Neural cell (in vitro differentiated cells): ENCODE results near the gene SYNPO2. TPM values are rescaled to one million over a fixed set of nuclear protein-coding genes. Genes with fewer than 3 reads are reported as not detected.

Experiments
- H2AFZ ChIP-seq: fragments of 200-600, 300-800 bp; sonication (generic), shearing (Covaris generic); 2 replicates; pipeline ENCODE4 v1.6.0; 2014; ENCODE audit warnings: low read depth, mild to moderate bottlenecking, antibody characterized with exemption, low read length, moderate library complexity
- H3F3A ChIP-seq: fragments of 200-600 bp; shearing (Covaris generic); 2 replicates; pipeline ENCODE4 v1.6.1; 2016; ENCODE audit warnings: mild to moderate bottlenecking, moderate library complexity, mixed read lengths, antibody characterized with exemption, low read length; ENCODE audit not compliant: insufficient read depth, poor library complexity, severe bottlenecking
- H3K27ac ChIP-seq: fragments of 200-600, 300-800 bp; sonication (generic), shearing (Covaris generic); 2 replicates; pipeline ENCODE4 v1.5.1; 2014; ENCODE audit warnings: mild to moderate bottlenecking, low read length, moderate library complexity
- H3K27me3 ChIP-seq: fragments of 300-800, 200-600 bp; sonication (generic), shearing (Covaris generic); 2 replicates; pipeline ENCODE4 v1.6.0; 2014; ENCODE audit warnings: mild to moderate bottlenecking, low read depth, low read length, moderate library complexity; ENCODE audit not compliant: insufficient read depth
- H3K36me3 ChIP-seq: fragments of 300-800, 200-600 bp; sonication (generic), shearing (Covaris generic); 2 replicates; pipeline ENCODE4 v1.5.1; 2014; ENCODE audit warnings: mild to moderate bottlenecking, antibody characterized with exemption, low read length, moderate library complexity; ENCODE audit not compliant: insufficient read depth
- H3K4me2 ChIP-seq: fragments of 300-800, 200-600 bp; sonication (generic), shearing (Covaris generic); 2 replicates; pipeline ENCODE4 v1.6.0; 2014; ENCODE audit warnings: mild to moderate bottlenecking, low read length
- H3K4me3 ChIP-seq: fragments of 300-800, 200-600 bp; sonication (generic), shearing (Covaris generic); 2 replicates; pipeline ENCODE4 v1.5.1; 2014; ENCODE audit warnings: mild to moderate bottlenecking, low read length, moderate library complexity
- H3K79me2 ChIP-seq: fragments of 200-600 bp; shearing (Covaris generic); replicated peaks from 2 replicates; pipeline ENCODE4 v1.6.0; 2014; ENCODE audit warnings: mild to moderate bottlenecking, low read length, moderate library complexity; ENCODE audit not compliant: insufficient read depth
- H3K9ac ChIP-seq: fragments of 300-800, 200-600 bp; sonication (generic), shearing (Covaris generic); 2 replicates; pipeline ENCODE4 v1.6.1; 2016; ENCODE audit warnings: mild to moderate bottlenecking, low read length, mixed read lengths
- H3K9me2 ChIP-seq: fragments of 200-600 bp; shearing (Covaris generic); 2 replicates; pipeline ENCODE4 v1.6.1; 2016; ENCODE audit warnings: mild to moderate bottlenecking, low read length, mixed read lengths; ENCODE audit not compliant: insufficient read depth
- H3K9me3 ChIP-seq: fragments of 200-600, 300-800 bp; sonication (generic), shearing (Covaris generic); 2 replicates; pipeline ENCODE4 v1.6.1; 2016; ENCODE audit warnings: mild to moderate bottlenecking, mixed run types, low read length, moderate library complexity, mixed read lengths
- H4K20me1 ChIP-seq: fragments of 200-600 bp; shearing (Covaris generic); 2 replicates; pipeline ENCODE4 v1.6.1; 2016; ENCODE audit warnings: mild to moderate bottlenecking, mixed run types; ENCODE audit not compliant: insufficient read depth
- CTCF ChIP-seq: fragments of 450-650 bp; IDR thresholded peaks from 2 replicates; pipeline ENCODE4 v1.5.1; 2014; ENCODE audit warnings: antibody characterized with exemption, mild to moderate bottlenecking, moderate library complexity; ENCODE audit not compliant: poor library complexity, severe bottlenecking
- EP300 ChIP-seq: fragments of 450-650 bp; conservative IDR thresholded peaks from 2 replicates; pipeline ENCODE4 v1.6.1; 2014; ENCODE audit warnings: antibody characterized with exemption, mild to moderate bottlenecking, moderate library complexity; ENCODE audit not compliant: poor library complexity, severe bottlenecking
- EZH2 ChIP-seq: fragments of 200-600, 300-800 bp; shearing (Covaris generic), sonication (generic); IDR thresholded peaks from 2 replicates; pipeline ENCODE4 v1.6.1; 2014; ENCODE audit warnings: antibody characterized with exemption, low read length, borderline replicate concordance, mild to moderate bottlenecking; ENCODE audit not compliant: insufficient read depth, poor library complexity, severe bottlenecking
- MXI1 ChIP-seq: fragments of 450-650 bp; conservative IDR thresholded peaks from 2 replicates; pipeline ENCODE4 v1.6.1; 2014; ENCODE audit warnings: antibody characterized with exemption, mild to moderate bottlenecking; ENCODE audit not compliant: poor library complexity, severe bottlenecking
- POLR2AphosphoS5 ChIP-seq: IDR thresholded peaks from 2 replicates; pipeline ENCODE4 v1.6.1; 2012
- RAD21 ChIP-seq: fragments of 450-650 bp; conservative IDR thresholded peaks from 2 replicates; pipeline ENCODE4 v1.6.1; 2014; ENCODE audit warnings: antibody characterized with exemption, mild to moderate bottlenecking, moderate library complexity
- SMC3 ChIP-seq: fragments of 450-650 bp; conservative IDR thresholded peaks from 2 replicates; pipeline ENCODE4 v1.6.1; 2014; ENCODE audit warnings: antibody characterized with exemption, mild to moderate bottlenecking, moderate library complexity; ENCODE audit not compliant: poor library complexity
- TAF1 ChIP-seq: IDR thresholded peaks from 2 replicates; pipeline ENCODE4 v1.6.1; 2012; ENCODE audit warnings: low read depth
- polyA plus RNA-seq: library from polyadenylated mRNA; depleted of rRNA; stranded (reverse); fragments of >200 nt; gene quantifications from 2 replicates; pipeline ENCODE4 v1.2.3, GENCODE V29; 2014
- TF ChIP-seq, protein P1 (sequence below): IDR thresholded peaks from 2 replicates; pipeline ENCODE4 v1.6.1; 2012; ENCODE audit warnings: borderline replicate concordance

SYNPO2 gene
- polyA plus RNA-seq, 1 donor from 2014 or later = 0.14 TPM

GRCh38 chr4:119031218-119031617, 142.6 kb downstream of the SYNPO2 start:
- no peak overlapping the region for H3K9ac ChIP-seq
- H3F3A ChIP-seq = no peaks in the 10 kb centered on the region
- H3K4me2 ChIP-seq = no peak overlapping the region
- H3K79me2 ChIP-seq = no peaks in the 10 kb centered on the region
- TF ChIP-seq CTCF (no peak), POLR2AphosphoS5 (no peak), MXI1 (no peak), SMC3 (no peak), EP300 (no peak), EZH2 (no peak), TAF1 (no peak)
- TF ChIP-seq, protein P1, sequence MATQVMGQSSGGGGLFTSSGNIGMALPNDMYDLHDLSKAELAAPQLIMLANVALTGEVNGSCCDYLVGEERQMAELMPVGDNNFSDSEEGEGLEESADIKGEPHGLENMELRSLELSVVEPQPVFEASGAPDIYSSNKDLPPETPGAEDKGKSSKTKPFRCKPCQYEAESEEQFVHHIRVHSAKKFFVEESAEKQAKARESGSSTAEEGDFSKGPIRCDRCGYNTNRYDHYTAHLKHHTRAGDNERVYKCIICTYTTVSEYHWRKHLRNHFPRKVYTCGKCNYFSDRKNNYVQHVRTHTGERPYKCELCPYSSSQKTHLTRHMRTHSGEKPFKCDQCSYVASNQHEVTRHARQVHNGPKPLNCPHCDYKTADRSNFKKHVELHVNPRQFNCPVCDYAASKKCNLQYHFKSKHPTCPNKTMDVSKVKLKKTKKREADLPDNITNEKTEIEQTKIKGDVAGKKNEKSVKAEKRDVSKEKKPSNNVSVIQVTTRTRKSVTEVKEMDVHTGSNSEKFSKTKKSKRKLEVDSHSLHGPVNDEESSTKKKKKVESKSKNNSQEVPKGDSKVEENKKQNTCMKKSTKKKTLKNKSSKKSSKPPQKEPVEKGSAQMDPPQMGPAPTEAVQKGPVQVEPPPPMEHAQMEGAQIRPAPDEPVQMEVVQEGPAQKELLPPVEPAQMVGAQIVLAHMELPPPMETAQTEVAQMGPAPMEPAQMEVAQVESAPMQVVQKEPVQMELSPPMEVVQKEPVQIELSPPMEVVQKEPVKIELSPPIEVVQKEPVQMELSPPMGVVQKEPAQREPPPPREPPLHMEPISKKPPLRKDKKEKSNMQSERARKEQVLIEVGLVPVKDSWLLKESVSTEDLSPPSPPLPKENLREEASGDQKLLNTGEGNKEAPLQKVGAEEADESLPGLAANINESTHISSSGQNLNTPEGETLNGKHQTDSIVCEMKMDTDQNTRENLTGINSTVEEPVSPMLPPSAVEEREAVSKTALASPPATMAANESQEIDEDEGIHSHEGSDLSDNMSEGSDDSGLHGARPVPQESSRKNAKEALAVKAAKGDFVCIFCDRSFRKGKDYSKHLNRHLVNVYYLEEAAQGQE = no peak
- H3K27me3 ChIP-seq = no peaks in the 10 kb centered on the region
- no peak overlapping the region for H3K4me3 ChIP-seq
- H3K9me2 ChIP-seq = no peaks in the 10 kb centered on the region
- H4K20me1 ChIP-seq = no peaks in the 10 kb centered on the region
- H3K27ac ChIP-seq = no peak overlapping the region
- H2AFZ ChIP-seq = no peak overlapping the region
- H3K9me3 ChIP-seq = no peaks in the 10 kb centered on the region
- H3K36me3 ChIP-seq = no peaks in the 10 kb centered on the region

DNA sequence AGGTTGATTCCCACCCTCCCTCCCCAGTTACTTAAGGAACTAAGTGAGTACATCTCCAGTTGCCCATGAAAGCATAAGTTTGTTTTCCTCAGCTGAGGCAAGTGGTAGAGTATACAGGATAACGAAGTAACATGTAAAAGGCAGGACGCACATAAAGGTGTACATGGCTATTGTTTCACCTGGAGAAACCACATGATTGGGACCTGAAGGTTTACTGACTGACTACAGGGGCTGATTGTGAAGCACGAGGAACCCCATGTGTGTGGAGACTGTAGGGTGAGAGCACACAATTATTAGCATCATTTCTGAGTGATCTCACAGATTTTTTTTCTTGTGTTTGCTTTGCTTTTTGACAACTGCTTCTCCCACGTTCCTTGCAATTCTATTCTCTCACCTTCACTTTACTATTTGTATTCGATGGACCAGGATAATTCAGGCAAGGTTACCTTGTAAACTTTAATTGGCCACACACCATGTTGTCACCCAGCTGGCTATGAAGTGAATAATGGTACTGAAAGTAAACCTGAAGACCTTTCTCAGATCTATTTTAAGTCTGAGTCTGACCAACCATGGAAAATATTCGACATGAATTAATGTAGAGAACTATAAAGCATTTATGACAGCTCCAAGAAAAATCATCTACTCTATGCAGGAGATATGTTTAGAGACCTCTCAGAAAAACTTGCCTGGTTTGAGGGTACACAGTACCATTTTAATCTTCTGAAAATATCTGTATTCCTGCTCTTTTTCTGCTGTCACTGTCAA, 144.4 kb downstream of the SYNPO2 start:
- Histone ChIP-seq H3F3A (no peaks in the 10 kb centered on the region), H3K27ac (no peak overlapping the region), H4K20me1 (no peaks in the 10 kb centered on the region), H3K9me3 (no peaks in the 10 kb centered on the region), H3K79me2 (no peaks in the 10 kb centered on the region), H3K4me3 (no peak overlapping the region), H3K4me2 (no peak overlapping the region), H3K27me3 (no peaks in the 10 kb centered on the region), H2AFZ (no peak overlapping the region), H3K9me2 (no peaks in the 10 kb centered on the region), H3K36me3 (no peaks in the 10 kb centered on the region), H3K9ac (no peak overlapping the region)
- TF ChIP-seq CTCF (no peak), POLR2AphosphoS5 (no peak), MXI1 (no peak), SMC3 (no peak), RAD21 (no peak), EZH2 (no peak), EP300 (no peak), TAF1 (no peak)
- TF ChIP-seq, protein P1 = no peak
